B cell (primary cell): ENCODE results near the gene CRELD2. TPM values are rescaled to one million over a fixed set of nuclear protein-coding genes. Genes with fewer than 3 reads are reported as not detected.

Experiments used
- ATAC-seq: fragments of 200-7000 bp; cut with Tn5 transposase; one replicate; pipeline ENCODE4 v1.10.0; 2021; ENCODE audit warnings: low read depth, mild to moderate bottlenecking, moderate number of reproducible peaks, moderate library complexity
- CTCF ChIA-PET: fragments of 350-600 bp; sonication (Branson Sonifier 250); formaldehyde crosslinking; loops from one replicate; lab custom pipeline; 2021; ENCODE audit warnings: antibody characterized with exemption, inconsistent platforms; lab: Charles Lee
- POLR2A ChIA-PET: fragments of 350-600 bp; sonication (Branson Sonifier 250); formaldehyde crosslinking; loops from one replicate; lab custom pipeline; 2021; ENCODE audit warnings: antibody characterized with exemption; lab: Charles Lee
- DNase-seq: peaks from one replicate; pipeline ENCODE4 v3.0.0; 2013
- H2AFZ ChIP-seq: 2 replicates; pipeline ENCODE4 v1.6.1; 2012; ENCODE audit warnings: mild to moderate bottlenecking, low read depth, low read length; ENCODE audit not compliant: insufficient read depth, poor library complexity, severe bottlenecking
- H3K27ac ChIP-seq, 2 donors: 1 replicate in 1 of 2; 2 replicates in 1 of 2; pipeline ENCODE4 v1.5.1; 2012 to 2013; ENCODE audit warnings: low read length in 2 of 2, mild to moderate bottlenecking in 2 of 2, moderate library complexity in 1 of 2
- H3K27me3 ChIP-seq, 4 experiments: fragments of 200-600 bp in 1 of 4; sonication (generic) in 1 of 4; replicated peaks in 1 of 4; 1 replicate in 2 of 4; 2 replicates in 2 of 4; pipeline versions ENCODE4 v1.6.1 to v1.7.0; 2013 to 2016; ENCODE audit warnings: low read length in 3 of 4, mild to moderate bottlenecking in 2 of 4, mixed read lengths in 1 of 4, moderate library complexity in 1 of 4; ENCODE audit not compliant: insufficient read depth in 4 of 4, control insufficient read depth in 3 of 4; ENCODE audit errors: control extremely low read depth in 1 of 4
- H3K36me3 ChIP-seq, 2 experiments: replicated peaks in 1 of 2; 1 replicate in 1 of 2; 2 replicates in 1 of 2; pipeline versions ENCODE4 v1.6.1 to v1.7.1; 2013; ENCODE audit warnings: low read length in 1 of 2; ENCODE audit not compliant: insufficient read depth in 2 of 2, control insufficient read depth in 1 of 2; ENCODE audit errors: control extremely low read depth in 1 of 2, extremely low read depth in 1 of 2
- H3K4me1 ChIP-seq, 2 donors: fragments of 200-600 bp in 1 of 2; sonication (generic) in 1 of 2; 1 replicate in 1 of 2; 2 replicates in 1 of 2; pipeline versions ENCODE4 v1.5.1 to v1.6.1; 2013 to 2017; ENCODE audit warnings: low read length in 2 of 2; ENCODE audit not compliant: control insufficient read depth in 2 of 2, insufficient read depth in 2 of 2
- H3K4me2 ChIP-seq: replicated peaks from 2 replicates; pipeline ENCODE3; 2012; ENCODE audit warnings: mild to moderate bottlenecking, low read depth, low read length; ENCODE audit not compliant: poor library complexity, severe bottlenecking
- H3K4me3 ChIP-seq, 5 experiments: fragments of 200-600 bp in 1 of 5; sonication (generic) in 1 of 5; 1 replicate in 3 of 5; 2 replicates in 2 of 5; pipeline versions ENCODE4 v1.5.1 to v1.7.0; 2011 to 2016; ENCODE audit warnings: low read length in 4 of 5, mild to moderate bottlenecking in 4 of 5, low read depth in 2 of 5, control low read depth in 1 of 5, moderate library complexity in 1 of 5; ENCODE audit not compliant: insufficient read depth in 1 of 5; ENCODE audit errors: control extremely low read depth in 1 of 5, extremely low read depth in 1 of 5
- H3K79me2 ChIP-seq: fragments of 200-600 bp; sonication (generic); one replicate; pipeline ENCODE4 v1.6.0; 2016; ENCODE audit warnings: low read length; ENCODE audit not compliant: control insufficient read depth, insufficient read depth
- H3K9ac ChIP-seq: fragments of 200-600 bp; sonication (generic); 2 replicates; pipeline ENCODE4 v1.6.1; 2017; ENCODE audit warnings: mild to moderate bottlenecking, low read length, moderate library complexity
- H3K9me3 ChIP-seq, 3 donors: one replicate each; pipeline versions ENCODE4 v1.6.1 to v1.7.1; 2013; ENCODE audit warnings: low read length in 2 of 3; ENCODE audit not compliant: control insufficient read depth in 2 of 3, insufficient read depth in 1 of 3; ENCODE audit errors: control extremely low read depth in 1 of 3
- H4K20me1 ChIP-seq: 2 replicates; pipeline ENCODE4 v1.6.0; 2012; ENCODE audit warnings: mild to moderate bottlenecking, low read length; ENCODE audit not compliant: insufficient read depth, control insufficient read depth, poor library complexity, severe bottlenecking
- H3K27ac Mint-ChIP-seq: one replicate; pipeline ENCODE4 v1.8.0; 2021; ENCODE audit warnings: mixed read lengths
- H3K27me3 Mint-ChIP-seq: one replicate; pipeline ENCODE4 v1.8.0; 2021; ENCODE audit warnings: mixed read lengths
- H3K4me1 Mint-ChIP-seq: one replicate; pipeline ENCODE4 v1.8.0; 2021; ENCODE audit warnings: mixed read lengths
- H3K4me3 Mint-ChIP-seq: one replicate; pipeline ENCODE4 v1.8.0; 2021; ENCODE audit warnings: mixed read lengths
- H3K9me3 Mint-ChIP-seq: one replicate; pipeline ENCODE4 v1.8.0; 2022; ENCODE audit warnings: mixed read lengths; ENCODE audit not compliant: insufficient read depth
- CTCF ChIP-seq: fragments of 200-600 bp; IDR thresholded peaks from one replicate; pipeline ENCODE4 v1.8.0; 2022; ENCODE audit warnings: antibody characterized with exemption, mild to moderate bottlenecking
- EZH2 ChIP-seq: IDR thresholded peaks from 2 replicates; pipeline ENCODE4 v1.6.1; 2012; ENCODE audit warnings: borderline replicate concordance, low read depth, mild to moderate bottlenecking, moderate library complexity, low read length; ENCODE audit not compliant: insufficient read depth, poor library complexity, severe bottlenecking
- WGBS: methylation state at CpG from one replicate; pipeline ENCODE4 v1.1.5; 2013; ENCODE audit warnings: missing lambda C conversion rate; ENCODE audit not compliant: insufficient coverage; 5-methylcytosine and 5-hydroxymethylcytosine counted together
- intact Hi-C: fragments of 100-400 bp; cut with micrococcal nuclease; formaldehyde crosslinking; loops from one replicate; pipeline ENCODE4 v1.10.0; 2022
- polyA plus RNA-seq: library from polyadenylated mRNA; depleted of rRNA; stranded (reverse); fragments of >200 nt; gene quantifications from 2 replicates; pipeline ENCODE4 v1.2.3, GENCODE V29; 2012
- total RNA-seq, 2 donors: library from RNA; stranded (reverse); fragments of 120-200 nt in 1 of 2; gene quantifications; 1 replicate in 1 of 2; 2 replicates in 1 of 2; pipeline versions ENCODE4 v1.2.3 to v1.2.4, GENCODE V29; 2013 to 2022

The CRELD2 gene
- total and polyA plus RNA-seq, 2 donors (not counting 1 experiment from before 2014, with no cell fraction given) = 35.9 to 41.9 TPM

GRCh38 chr22:49965091-49966040 is 46.9 kb downstream of the CRELD2 start:
- peak; percentile 33 for DNase-seq

More at GRCh38 chr22:49965091-49966040, 46.9 kb downstream of the CRELD2 start:
- Mint-ChIP-seq H3K9me3 (no peaks in the 10 kb centered on the region), H3K27ac (peak overlapping the region; percentile 53), H3K4me3 (no peak overlapping the region), H3K4me1 (peaks cover 54% of the 10 kb centered on the region), H3K27me3 (no peaks in the 10 kb centered on the region)
- H3K27ac ChIP-seq = peak overlapping the region in 1 of 2 donors; percentile 33
- H4K20me1 ChIP-seq = peaks cover 77% of the 10 kb centered on the region
- no peak for TF ChIP-seq EZH2
- no peak for TF ChIP-seq CTCF
- H3K4me1 ChIP-seq = peaks cover 42 to 56% of the 10 kb centered on the region in 2 donors
- H2AFZ ChIP-seq = no peak overlapping the region
- WGBS = 87% methylated on average over 16 of the region's 22 CpGs
- ChIA-PET CTCF (interaction anchor here (2.6 to 4.4 kb wide), 2 partner anchors 28 to 35 kb away, joined by 16 to 37 read pairs; no protein-coding TSS in a partner anchor), POLR2A (interaction anchor here (0.6 to 3.4 kb wide), 4 partner anchors 28 to 88 kb away, joined by 4 to 25 read pairs (median 10); no protein-coding TSS in a partner anchor)
- H3K4me2 ChIP-seq = peak overlapping the region; percentile 54
- H3K9me3 ChIP-seq = no peaks in the 10 kb centered on the region
- intact Hi-C loops = no loop called here
- no peak for ATAC-seq
- H3K36me3 ChIP-seq = peaks cover 0 to 30% of the 10 kb centered on the region in 2 experiments
- no peak overlapping the region for H3K4me3 ChIP-seq
- H3K27me3 ChIP-seq = no peaks in the 10 kb centered on the region
- peaks cover 23% of the 10 kb centered on the region for H3K79me2 ChIP-seq
- H3K9ac ChIP-seq = no peak overlapping the region
